ENCODE data around the gene DOCK2.

GRCh38 chr5:169590602-169591001 is 46.5 kb upstream of the DOCK2 start:
- TF ChIP-seq CTCF (IDR thresholded peaks at IDR 0.05) (no peak), POLR2A (IDR thresholded peaks at IDR 0.05) (no peak), EP300 (IDR thresholded peaks at IDR 0.05) (no peak)
